CD4-positive, alpha-beta T cell (primary cell): Measurements from ENCODE around the gene FANCL. TPM values are rescaled to one million over a fixed set of nuclear protein-coding genes. Genes with fewer than 3 reads are reported as not detected.

Experiments
- ATAC-seq: fragments of 200-7000 bp; cut with Tn5 transposase; one replicate; pipeline ENCODE4 v1.10.0; 2022; ENCODE audit warnings: mild to moderate bottlenecking; ENCODE audit not compliant: poor library complexity
- CTCF ChIA-PET: fragments of 350-600 bp; sonication (Branson Sonifier 250); formaldehyde crosslinking; loops from one replicate; lab custom pipeline; 2021; ENCODE audit warnings: antibody characterized with exemption, inconsistent platforms; lab: Charles Lee
- POLR2A ChIA-PET: fragments of 350-600 bp; sonication (Branson Sonifier 250); formaldehyde crosslinking; loops from one replicate; lab custom pipeline; 2021; ENCODE audit warnings: antibody characterized with exemption, inconsistent platforms; lab: Charles Lee
- DNase-seq, 14 experiments: peaks; one replicate each; pipeline ENCODE4 v3.0.0-alpha.2; 2013 to 2020; ENCODE audit warnings: mixed read lengths in 2 of 14
- H3K27ac ChIP-seq, 2 donors: one replicate each; pipeline versions ENCODE4 v1.5.1 to v1.7.0; 2013; ENCODE audit warnings: low read length in 2 of 2, low read depth in 1 of 2, mild to moderate bottlenecking in 1 of 2
- H3K27me3 ChIP-seq, 2 experiments: 1 replicate in 1 of 2; 2 replicates in 1 of 2; pipeline versions ENCODE4 v1.6.1 to v1.7.0; 2013; ENCODE audit warnings: low read length in 2 of 2, control low read depth in 1 of 2, mild to moderate bottlenecking in 1 of 2, moderate library complexity in 1 of 2; ENCODE audit not compliant: insufficient read depth in 2 of 2, control insufficient read depth in 1 of 2
- H3K36me3 ChIP-seq: one replicate; pipeline ENCODE4 v1.6.1; 2013; ENCODE audit warnings: low read length, control low read depth; ENCODE audit not compliant: insufficient read depth
- H3K4me1 ChIP-seq: one replicate; pipeline ENCODE4 v1.6.1; 2013; ENCODE audit warnings: low read length, control low read depth; ENCODE audit not compliant: insufficient read depth
- H3K4me3 ChIP-seq: one replicate; pipeline ENCODE4 v1.5.1; 2013; ENCODE audit warnings: mild to moderate bottlenecking, low read length, moderate library complexity
- H3K9me3 ChIP-seq, 2 experiments: 1 replicate in 1 of 2; 2 replicates in 1 of 2; pipeline versions ENCODE4 v1.6.1 to v1.7.0; 2013; ENCODE audit warnings: low read length in 2 of 2, mild to moderate bottlenecking in 2 of 2, control low read depth in 1 of 2, moderate library complexity in 1 of 2; ENCODE audit not compliant: control insufficient read depth in 1 of 2, insufficient read depth in 1 of 2
- H3K27ac Mint-ChIP-seq: one replicate; pipeline ENCODE4 v1.8.0; 2020; ENCODE audit warnings: mixed read lengths
- H3K27me3 Mint-ChIP-seq: one replicate; pipeline ENCODE4 v1.8.0; 2021; ENCODE audit warnings: mixed read lengths
- H3K36me3 Mint-ChIP-seq: one replicate; pipeline ENCODE4 v1.8.0; 2021; ENCODE audit warnings: low read depth, mixed read lengths
- H3K4me1 Mint-ChIP-seq: one replicate; pipeline ENCODE4 v1.8.0; 2021; ENCODE audit warnings: low read depth, mixed read lengths
- H3K4me3 Mint-ChIP-seq: one replicate; pipeline ENCODE4 v1.8.0; 2020; ENCODE audit warnings: mild to moderate bottlenecking, mixed read lengths
- H3K9me3 Mint-ChIP-seq: one replicate; pipeline ENCODE4 v1.8.0; 2020; ENCODE audit warnings: mixed read lengths
- CTCF ChIP-seq: fragments of 200-600 bp; IDR thresholded peaks from one replicate; pipeline ENCODE4 v1.8.0; 2022; ENCODE audit warnings: antibody characterized with exemption, mild to moderate bottlenecking
- intact Hi-C, 2 experiments: fragments of 100-400 bp; cut with DNase I in 1 of 2; cut with micrococcal nuclease in 1 of 2; formaldehyde crosslinking; loops; one replicate each; pipeline versions ENCODE4 v1.15.1 to v1.9.0; 2023 to 2025; cut with DNase I, micrococcal nuclease
- total RNA-seq, 174 experiments: library from RNA in 2 of 174; stranded (reverse) in 2 of 174; gene quantifications; one replicate each; pipeline ENCODE4 v1.2.3 and lab custom pipeline; 2021 to 2026

The FANCL gene
- total RNA-seq, 2 experiments from 2014 or later: 4.6 to 5.5 TPM

- TF ChIP-seq CTCF: no peak
- Histone ChIP-seq H3K27me3 (no peaks in the 10 kb centered on the region), H3K36me3 (peaks cover 5% of the 10 kb centered on the region), H3K27ac (no peak overlapping the region), H3K4me1 (no peaks in the 10 kb centered on the region), H3K9me3 (no peaks in the 10 kb centered on the region), H3K4me3 (no peak overlapping the region)
- H3K27ac Mint-ChIP-seq: no peak overlapping the region
- intact Hi-C loops: no loop called here
- ChIA-PET POLR2A (no interaction called here), CTCF (no interaction called here)
- DNase-seq (no peak), ATAC-seq (no peak)
- H3K9me3 Mint-ChIP-seq: no peaks in the 10 kb centered on the region
- H3K36me3 Mint-ChIP-seq: peaks cover 40% of the 10 kb centered on the region
- no peak overlapping the region for H3K4me3 Mint-ChIP-seq
- no peaks in the 10 kb centered on the region for H3K27me3 Mint-ChIP-seq
- H3K4me1 Mint-ChIP-seq: no peaks in the 10 kb centered on the region
Measured at GRCh38 chr2:58131191-58132011, 109.7 kb downstream of the FANCL start.

- POLR2A ChIA-PET: no interaction called here
- H3K4me1 ChIP-seq: no peaks in the 10 kb centered on the region
Measured at GRCh38 chr2:58130238-58130637, 110.9 kb downstream of the FANCL start.

GRCh38 chr2:58127111-58127510 lies 114.0 kb downstream of the FANCL start:
- H3K4me1 ChIP-seq: no peaks in the 10 kb centered on the region
- H3K36me3 ChIP-seq: peaks cover 5% of the 10 kb centered on the region
- no peak for TF ChIP-seq CTCF
- no peak overlapping the region for H3K27ac ChIP-seq
- no peaks in the 10 kb centered on the region for H3K9me3 ChIP-seq
- DNase-seq (no peak), ATAC-seq (no peak)
- H3K4me3 ChIP-seq: no peak overlapping the region
- no peaks in the 10 kb centered on the region for H3K9me3 Mint-ChIP-seq
- CTCF ChIA-PET: no interaction called here
- no peak overlapping the region for H3K4me3 Mint-ChIP-seq
- peaks cover 28% of the 10 kb centered on the region for H3K36me3 Mint-ChIP-seq
- intact Hi-C loops: no loop called here
- H3K4me1 Mint-ChIP-seq: no peaks in the 10 kb centered on the region
- H3K27me3 Mint-ChIP-seq: no peaks in the 10 kb centered on the region
- H3K27ac Mint-ChIP-seq: no peak overlapping the region
- H3K27me3 ChIP-seq: no peaks in the 10 kb centered on the region
- POLR2A ChIA-PET: no interaction called here

More at GRCh38 chr2:58130238-58130637, 110.9 kb downstream of the FANCL start:
- ATAC-seq (no peak), DNase-seq (no peak)
- intact Hi-C loops: no loop called here
- Mint-ChIP-seq H3K27ac (no peak overlapping the region), H3K9me3 (no peaks in the 10 kb centered on the region), H3K36me3 (peaks cover 32% of the 10 kb centered on the region), H3K4me1 (no peaks in the 10 kb centered on the region), H3K4me3 (no peak overlapping the region), H3K27me3 (no peaks in the 10 kb centered on the region)
- Histone ChIP-seq H3K4me3 (no peak overlapping the region), H3K27ac (no peak overlapping the region), H3K27me3 (no peaks in the 10 kb centered on the region), H3K9me3 (no peaks in the 10 kb centered on the region), H3K36me3 (peaks cover 5% of the 10 kb centered on the region)
- CTCF ChIA-PET: no interaction called here
- no peak for TF ChIP-seq CTCF
